C4-2B (cell line): ENCODE results near the gene DAND5.
A peak's percentile ranks its signal among the peaks of the same experiment; 100 is the strongest.

ENCODE experiments used
- H3K27ac ChIP-seq: fragments of 450-650 bp; 2 replicates; pipeline ENCODE4 v1.5.1; 2017
- CTCF ChIP-seq: fragments of 450-650 bp; conservative IDR thresholded peaks from 2 replicates; pipeline ENCODE4 v1.5.1; 2017; ENCODE audit warnings: mild to moderate bottlenecking
- ZFX ChIP-seq: fragments of 450-650 bp; IDR thresholded peaks from 2 replicates; pipeline ENCODE4 v1.6.1; 2017

The DAND5 gene

DNA sequence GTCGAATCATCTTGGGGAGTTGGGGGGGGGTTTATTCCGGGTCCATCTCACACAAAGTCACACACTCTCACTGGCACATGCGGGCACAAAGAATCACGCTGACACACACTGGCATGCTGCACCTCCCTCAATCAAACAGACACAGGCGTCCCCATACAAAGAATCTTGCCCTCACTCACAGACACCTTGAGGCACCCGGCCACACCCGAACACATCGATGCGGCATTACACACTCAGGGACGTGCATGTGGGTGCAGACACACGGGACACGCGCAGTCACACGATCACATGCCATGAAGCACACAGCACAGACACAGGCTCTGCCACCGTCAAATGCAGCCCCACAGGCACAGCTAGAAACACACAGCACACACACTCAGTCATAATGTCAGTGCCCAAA is 33.7 kb downstream of the DAND5 start:
- TF ChIP-seq CTCF (no peak), ZFX (no peak)
- H3K27ac ChIP-seq, result peak overlapping the region; percentile 100

- TF ChIP-seq CTCF (no peak), ZFX (no peak)
- H3K27ac ChIP-seq, result peak overlapping the region; percentile 100
Measured at GRCh38 chr19:13004273-13004672, 34.9 kb downstream of the DAND5 start.

- H3K27ac ChIP-seq, result peak overlapping the region; percentile 100
- TF ChIP-seq CTCF (no peak), ZFX (0 out of 2 replicates have a peak, but pooled peaks have one; percentile 20)
Measured at GRCh38 chr19:13005253-13005652, 35.9 kb downstream of the DAND5 start.

DNA sequence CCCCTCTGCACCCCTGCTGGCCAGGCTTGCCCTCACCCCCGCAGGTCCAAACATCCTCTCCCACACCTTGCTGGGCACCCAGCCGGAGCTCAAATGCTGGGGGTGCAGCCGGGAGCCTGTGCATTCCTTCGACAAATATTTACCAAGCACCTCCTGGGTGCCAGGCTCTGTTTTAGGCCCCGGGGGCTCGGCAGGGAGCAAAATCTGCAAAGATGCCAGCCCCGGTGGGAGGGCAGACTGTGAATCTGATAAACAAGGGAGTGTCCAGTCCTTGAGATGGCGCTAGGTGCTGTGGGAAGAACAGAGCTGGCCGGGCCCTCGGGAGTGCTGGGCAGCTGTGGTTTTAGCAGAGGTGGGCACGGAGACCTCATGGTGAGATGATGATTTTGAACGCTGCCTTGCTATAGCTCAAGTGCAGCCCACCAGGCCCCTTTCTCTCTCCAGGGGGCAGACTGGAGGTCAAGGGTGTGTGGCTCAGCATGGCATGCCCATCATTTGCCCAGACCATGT is 36.5 kb downstream of the DAND5 start:
- H3K27ac ChIP-seq, result peak overlapping the region; percentile 100
- TF ChIP-seq ZFX, result no peak
- TF ChIP-seq CTCF, result no peak; the same call in 1 of the 2 replicates

DNA sequence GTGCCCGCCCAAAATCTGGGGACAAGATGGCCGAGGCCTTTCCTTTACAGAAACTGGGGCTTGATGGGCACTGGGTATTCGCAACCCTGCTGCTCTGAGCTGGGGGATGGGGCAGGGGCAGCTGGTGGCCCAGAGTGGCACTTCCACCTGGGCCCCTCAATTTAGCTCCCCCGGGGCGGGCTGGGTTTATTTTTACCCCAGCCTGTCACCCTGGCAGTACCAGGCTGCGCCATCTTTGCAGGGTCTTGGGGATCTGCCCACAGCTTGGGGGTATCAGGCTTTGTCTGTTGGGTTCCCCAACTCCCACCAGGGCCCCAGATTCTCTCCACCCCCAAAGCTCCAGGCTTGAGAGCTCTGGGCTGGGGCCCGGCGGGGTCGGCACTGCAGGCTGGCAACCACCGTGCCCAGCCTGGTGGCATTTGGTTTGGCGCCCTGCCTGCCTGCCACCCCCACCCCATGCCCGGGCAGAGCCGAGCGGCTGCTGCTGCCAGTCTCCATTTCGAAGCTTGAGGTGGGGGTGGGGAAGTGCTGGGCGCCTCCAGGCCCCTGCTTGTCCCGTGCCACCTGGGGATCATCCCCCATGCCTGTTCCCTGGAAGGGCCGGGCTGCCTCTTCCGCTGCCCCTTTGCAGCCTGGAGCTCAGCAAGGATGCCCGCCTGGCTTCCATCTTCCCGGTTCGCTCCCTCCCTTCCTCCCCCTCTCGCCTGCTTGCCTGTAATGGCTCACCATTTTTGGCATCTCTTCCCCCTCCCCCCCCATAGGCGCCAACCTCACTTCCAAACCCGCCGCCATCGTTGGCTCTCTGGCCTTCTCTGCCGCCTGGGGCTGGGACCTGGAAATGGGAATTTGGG is 37.3 kb downstream of the DAND5 start:
- TF ChIP-seq CTCF (no peak), ZFX (no peak)
- peak overlapping the region; percentile 100 for H3K27ac ChIP-seq

DNA sequence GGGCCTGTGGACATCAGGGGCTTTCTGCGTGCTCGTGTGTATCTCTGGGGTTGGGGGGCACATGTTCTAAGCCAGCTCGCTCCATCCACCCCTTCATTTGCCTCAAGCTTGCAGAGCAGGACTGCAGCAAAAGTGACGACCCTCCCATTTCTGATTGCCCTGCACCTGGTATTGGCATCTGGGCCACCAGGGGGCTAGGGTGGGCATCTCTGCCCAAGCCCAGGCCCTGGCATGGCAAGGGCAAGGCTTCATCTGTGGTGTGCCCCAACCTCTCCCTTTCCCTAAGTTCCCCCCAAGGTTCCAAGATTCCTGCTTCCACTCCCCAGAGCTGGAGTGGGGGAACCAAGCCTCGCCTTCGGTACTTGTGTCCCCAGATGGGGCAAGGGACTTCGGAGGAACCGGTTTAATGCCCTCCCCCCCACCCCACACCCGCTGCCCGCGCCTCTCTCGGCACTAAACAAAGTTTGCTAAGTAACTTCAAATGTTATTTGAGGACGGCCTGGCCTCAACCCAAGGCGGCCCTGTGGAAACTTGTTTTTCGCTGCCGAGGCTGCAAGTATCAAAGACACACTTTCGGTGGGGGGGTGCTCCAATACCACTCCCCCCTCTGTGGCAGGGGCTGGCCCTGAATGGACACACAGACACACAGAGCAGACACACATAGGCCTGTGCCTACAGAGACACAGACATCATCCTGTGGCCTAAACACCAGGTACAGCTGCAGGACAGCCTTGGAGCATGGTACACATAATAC is 38.1 kb downstream of the DAND5 start:
- no peak; the same call in 1 of the 2 replicates for TF ChIP-seq ZFX
- TF ChIP-seq CTCF, result no peak; the same call in 1 of the 2 replicates
- H3K27ac ChIP-seq, result peak overlapping the region; percentile 100
